ENCODE measurements around the gene CNN2.
A peak's percentile ranks its signal among the peaks of the same experiment; 100 is the strongest.

CNN2 gene

GRCh38 chr19:1026783-1027649 is 608 bp downstream of the CNN2 start:
- no peak for DNase-seq (ENCODE audit: low read depth)

GRCh38 chr19:1027650-1028061 is 1.2 kb downstream of the CNN2 start:
- DNase-seq (ENCODE audit: low read depth): no peak

- no peak for DNase-seq (ENCODE audit: low read depth)
These were observed 1.9 kb downstream of the CNN2 start for GRCh38 chr19:1028062-1028926.

- DNase-seq (ENCODE audit: low read depth): no peak
These were observed 6.0 kb downstream of the CNN2 start for GRCh38 chr19:1032264-1032867.

GRCh38 chr19:1035998-1036621 is 9.7 kb downstream of the CNN2 start:
- no peak for DNase-seq (ENCODE audit: low read depth)

GRCh38 chr19:1037621-1038064 is 11.2 kb downstream of the CNN2 start:
- no peak for DNase-seq (ENCODE audit: low read depth)

GRCh38 chr19:1038978-1039645 is 12.7 kb downstream of the CNN2 start:
- DNase-seq (ENCODE audit: low read depth): no peak

GRCh38 chr19:1039646-1040475 is 13.5 kb downstream of the CNN2 start, which contains the start of gene ABCA7:
Gene ABCA7 (plus strand): TSS chr19:1040107. CDS start chr19:1041362, 1,255 bp downstream.
- peak; percentile 99 for DNase-seq (ENCODE audit: low read depth)

- DNase-seq (ENCODE audit: low read depth): peak; percentile 83
These were observed 14.3 kb downstream of the CNN2 start for GRCh38 chr19:1040476-1041271.

GRCh38 chr19:1041272-1041834 is 14.9 kb downstream of the CNN2 start:
- no peak for DNase-seq (ENCODE audit: low read depth)

- no peak for DNase-seq (ENCODE audit: low read depth)
These were observed 15.7 kb downstream of the CNN2 start for GRCh38 chr19:1041835-1042685.

GRCh38 chr19:1042689-1043511 is 16.5 kb downstream of the CNN2 start:
- DNase-seq (ENCODE audit: low read depth): no peak

GRCh38 chr19:1045247-1045603 is 18.8 kb downstream of the CNN2 start:
- no peak for DNase-seq (ENCODE audit: low read depth)

GRCh38 chr19:1046117-1046626 is 19.8 kb downstream of the CNN2 start:
- DNase-seq (ENCODE audit: low read depth): no peak

- no peak for DNase-seq (ENCODE audit: low read depth)
These were observed 20.7 kb downstream of the CNN2 start for GRCh38 chr19:1046836-1047695.

GRCh38 chr19:1047696-1048147 is 21.3 kb downstream of the CNN2 start:
- no peak for DNase-seq (ENCODE audit: low read depth)

All from stimulated activated CD8-positive, alpha-beta memory T cell treated with anti-CD3 and anti-CD28 coated beads, Interleukin-7, amount 100 ng/mL, for 24 hours (primary cell).